GM23248 (cell line): ENCODE results near the gene L2HGDH.
A peak's percentile ranks its signal among the peaks of the same experiment; 100 is the strongest.

ENCODE experiments used
- EZH2 ChIP-seq: fragments of 200-600 bp; sonication (generic); IDR thresholded peaks from 2 replicates; pipeline ENCODE4 v1.6.1; 2018; ENCODE audit warnings: antibody characterized with exemption, mild to moderate bottlenecking; ENCODE audit not compliant: insufficient read depth, poor library complexity, severe bottlenecking
- EZH2phosphoT487 ChIP-seq: fragments of 200-600 bp; sonication (generic); IDR thresholded peaks from 2 replicates; pipeline ENCODE4 v1.6.1; 2018; ENCODE audit warnings: antibody characterized with exemption, moderate library complexity, mild to moderate bottlenecking, low read depth; ENCODE audit not compliant: insufficient read depth

- TF ChIP-seq EZH2 (no peak), EZH2phosphoT487 (peak; percentile 85)
Measured at GRCh38 chr14:50333014-50333509, 21.0 kb upstream of the L2HGDH start.
